ENCODE results near the gene FANCB.

Gene FANCB

GRCh38 chrX:14832586-14832985, 40.3 kb downstream of the FANCB start:
- DNase-seq (ENCODE audit: low read depth in 3 of 3) = no peak

GRCh38 chrX:14832151-14832550, 40.7 kb downstream of the FANCB start:
- no peak for DNase-seq (ENCODE audit: low read depth in 3 of 3)

- no peak for DNase-seq (ENCODE audit: low read depth in 3 of 3)
Observed at GRCh38 chrX:14829643-14830042, 43.2 kb downstream of the FANCB start.

GRCh38 chrX:14826319-14826718, 46.5 kb downstream of the FANCB start:
- DNase-seq (ENCODE audit: low read depth in 3 of 3) = no peak

GRCh38 chrX:14825851-14826250, 47.0 kb downstream of the FANCB start:
- no peak for DNase-seq (ENCODE audit: low read depth in 3 of 3)

- DNase-seq (ENCODE audit: low read depth in 3 of 3) = no peak
Observed at GRCh38 chrX:14819769-14820168, 53.1 kb downstream of the FANCB start.

DNA sequence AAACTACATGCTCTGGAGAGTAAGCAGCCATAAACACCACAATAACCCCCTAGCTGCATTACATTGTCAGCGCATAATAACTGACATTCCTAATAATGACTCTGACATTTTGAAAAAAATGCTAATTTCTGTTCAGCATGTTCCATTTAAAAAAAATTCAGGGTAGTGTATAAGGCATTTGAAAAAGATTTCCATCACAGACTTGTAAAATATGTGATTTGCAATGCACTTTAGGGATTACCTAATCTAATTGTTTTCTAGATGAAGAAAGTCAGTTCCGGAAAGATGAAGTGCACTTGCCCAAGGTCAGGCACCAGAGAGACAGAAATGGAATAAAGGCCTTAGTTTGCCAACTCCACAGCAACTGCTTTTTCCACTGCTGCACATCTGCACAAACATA, 55.3 kb downstream of the FANCB start:
- no peak for DNase-seq (ENCODE audit: low read depth in 3 of 3)

DNA sequence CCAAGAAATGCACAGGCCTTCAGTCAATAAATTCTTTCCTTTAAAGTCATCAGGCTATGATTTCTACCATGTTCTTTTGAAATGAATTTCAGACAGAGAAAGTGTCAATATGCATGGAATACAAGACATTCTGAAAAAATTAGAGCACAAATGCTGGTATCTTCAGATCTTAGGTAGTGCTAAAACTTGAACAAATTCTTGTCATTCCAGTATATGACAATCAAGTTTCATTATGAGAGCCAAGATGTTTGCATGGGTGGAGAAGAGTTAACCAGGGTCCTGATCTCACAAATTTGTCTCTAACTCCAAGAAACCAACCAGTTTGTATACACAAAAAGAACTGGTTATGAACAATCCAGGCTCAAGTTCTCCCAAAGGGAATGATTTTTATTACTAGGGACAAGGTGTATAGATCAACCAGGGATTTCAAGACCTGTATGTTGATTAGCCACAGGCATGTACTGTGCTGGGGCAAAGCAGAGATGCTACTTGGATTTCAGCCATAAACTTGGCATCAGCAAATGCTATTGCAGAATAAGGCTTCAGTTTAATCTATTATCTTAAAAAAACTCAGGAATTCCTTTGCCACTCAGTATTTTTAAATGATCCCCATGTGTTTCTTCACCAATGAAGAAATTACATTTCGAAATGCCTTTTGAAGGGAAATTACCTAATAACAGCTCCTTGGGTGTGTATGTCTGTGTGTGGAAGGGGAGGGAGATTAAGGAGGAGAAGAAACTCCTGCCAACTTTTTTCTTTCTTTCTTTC, 69.7 kb downstream of the FANCB start:
- no peak for DNase-seq (ENCODE audit: low read depth in 3 of 3)

DNA sequence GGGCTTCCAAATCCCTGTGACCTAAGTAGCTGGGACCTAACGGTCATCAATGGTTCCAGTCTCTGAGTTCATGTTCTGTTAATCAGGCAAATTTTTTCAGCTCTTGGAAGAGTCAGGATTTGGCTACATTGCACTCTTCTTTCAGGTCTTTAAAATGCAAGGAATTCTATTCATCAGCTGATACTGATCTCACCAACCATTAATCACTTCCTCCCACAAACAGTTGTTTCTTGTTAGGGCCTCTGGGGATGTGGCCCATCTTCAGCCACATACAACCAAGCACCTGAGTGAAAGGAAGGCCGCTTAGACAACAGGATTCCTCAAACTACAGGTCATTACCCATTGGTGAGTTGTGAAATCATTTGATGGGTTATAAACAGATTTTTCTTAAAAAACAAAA, 71.7 kb downstream of the FANCB start:
- DNase-seq (ENCODE audit: low read depth in 3 of 3) = no peak

GRCh38 chrX:14798805-14799397, 74.0 kb downstream of the FANCB start:
- DNase-seq (ENCODE audit: low read depth in 3 of 3) = no peak

All from stimulated activated CD4-positive, alpha-beta T cell treated with anti-CD3 and anti-CD28 coated beads, TNF-alpha, amount 100 ng/mL, for 4 hours (primary cell).